H1 (cell line): Measurements from ENCODE around the gene FCRLA. TPM values are rescaled to one million over a fixed set of nuclear protein-coding genes. Genes with fewer than 3 reads are reported as not detected.
A peak's percentile ranks its signal among the peaks of the same experiment; 100 is the strongest.

Source experiments
- CHD2 ChIP-seq: IDR thresholded peaks from 2 replicates; pipeline ENCODE4 v1.6.1; 2012; ENCODE audit warnings: low read length, improper control_type of control experiment
- HDAC2 ChIP-seq, 2 experiments: fragments of 300-600 bp in 1 of 2; sonication (generic) in 1 of 2; IDR thresholded peaks; 2 replicates each; pipeline ENCODE4 v1.6.1; 2011 to 2012; ENCODE audit warnings: low read depth in 2 of 2, low read length in 2 of 2, mild to moderate bottlenecking in 2 of 2, moderate library complexity in 2 of 2, borderline replicate concordance in 1 of 2, inconsistent platforms in 1 of 2
- POLR2AphosphoS5 ChIP-seq: IDR thresholded peaks from 2 replicates; pipeline ENCODE4 v1.6.1; 2011; ENCODE audit warnings: low read depth, low read length
- SAP30 ChIP-seq: fragments of 300-600 bp; sonication (generic); IDR thresholded peaks from 2 replicates; pipeline ENCODE4 v1.7.1; 2012; ENCODE audit warnings: low read length, moderate library complexity, mild to moderate bottlenecking, inconsistent platforms; ENCODE audit not compliant: insufficient read depth, insufficient replicate concordance
- SIN3A ChIP-seq, 2 experiments: IDR thresholded peaks in 1 of 2; conservative IDR thresholded peaks in 1 of 2; 2 replicates each; pipeline ENCODE4 v1.6.1; 2011 to 2012; ENCODE audit warnings: low read length in 2 of 2, improper control_type of control experiment in 1 of 2, low read depth in 1 of 2, mild to moderate bottlenecking in 1 of 2
- polyA plus RNA-seq, 7 experiments: library from polyadenylated mRNA; depleted of rRNA in 3 of 7; stranded (reverse) in 5 of 7; unstranded in 2 of 7; fragments of >200 nt in 5 of 7; fragments of 200-250 nt in 2 of 7; gene quantifications; 1 replicate in 5 of 7; 2 replicates in 1 of 7; 4 replicates in 1 of 7; pipeline versions ENCODE4 v1.2.1 to v1.2.3, GENCODE V29; 2011 to 2013; ENCODE audit warnings: missing spikeins in 2 of 7, mixed read lengths in 2 of 7
- total RNA-seq: library from RNA; stranded (reverse); fragmentation: NEBNext Ultra II Directional; extraction: Animal tissue kit (Norgen Biotek cat#: 25700); gene quantifications from 2 replicates; pipeline ENCODE4 v1.2.1, GENCODE V29; 2021
- TF ChIP-seq, protein P1 (sequence below), 3 experiments: IDR thresholded peaks; 1 replicate in 2 of 3; 2 replicates in 1 of 3; pipeline versions ENCODE4 v1.5.1 to v1.6.1; 2011; ENCODE audit warnings: low read length in 3 of 3, mild to moderate bottlenecking in 3 of 3, inconsistent platforms in 2 of 3, low read depth in 1 of 3, moderate library complexity in 1 of 3; ENCODE audit not compliant: insufficient read depth in 1 of 3; ENCODE audit errors: control extremely low read depth in 1 of 3

FCRLA gene
- total and polyA plus RNA-seq, 2 of the 8 experiments (the other 6 are each of a cell fraction or from before 2014, with no cell fraction given): not detected

DNA sequence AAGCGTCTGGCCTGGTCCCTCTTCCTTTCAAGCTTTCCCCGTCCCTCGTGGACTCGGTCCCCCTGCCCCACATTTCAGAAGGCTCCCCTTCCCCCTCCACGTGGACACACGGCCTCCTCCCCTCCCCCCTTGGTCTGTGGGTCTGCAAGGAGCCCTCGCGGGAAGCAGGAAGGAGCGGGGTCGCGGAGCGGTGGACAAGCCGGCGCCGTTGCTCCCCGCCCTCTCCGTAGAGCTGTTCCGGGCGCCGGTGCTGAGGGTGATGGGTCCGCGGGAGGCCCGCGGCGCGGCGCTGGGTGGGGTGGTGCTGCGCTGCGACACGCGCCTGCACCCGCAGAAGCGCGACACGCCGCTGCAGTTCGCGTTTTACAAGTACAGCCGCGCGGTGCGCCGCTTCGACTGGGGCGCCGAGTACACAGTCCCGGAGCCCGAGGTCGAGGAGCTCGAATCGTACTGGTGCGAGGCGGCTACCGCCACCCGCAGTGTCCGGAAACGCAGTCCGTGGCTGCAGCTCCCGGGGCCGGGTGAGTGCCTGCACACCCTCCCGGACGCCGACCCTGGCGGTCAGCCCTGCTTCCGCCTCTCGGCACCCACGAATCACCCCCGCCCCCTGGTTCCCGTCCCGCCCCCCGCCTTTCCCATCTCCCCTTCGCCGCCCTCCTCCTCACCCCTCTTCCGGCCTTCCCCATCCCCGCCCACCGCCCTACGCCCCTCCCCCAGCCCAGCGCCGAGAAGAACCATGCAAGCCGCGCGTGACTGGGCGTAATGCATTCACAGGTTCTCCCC is 19.6 kb downstream of the FCRLA start (continued):
- TF ChIP-seq, protein P1, sequence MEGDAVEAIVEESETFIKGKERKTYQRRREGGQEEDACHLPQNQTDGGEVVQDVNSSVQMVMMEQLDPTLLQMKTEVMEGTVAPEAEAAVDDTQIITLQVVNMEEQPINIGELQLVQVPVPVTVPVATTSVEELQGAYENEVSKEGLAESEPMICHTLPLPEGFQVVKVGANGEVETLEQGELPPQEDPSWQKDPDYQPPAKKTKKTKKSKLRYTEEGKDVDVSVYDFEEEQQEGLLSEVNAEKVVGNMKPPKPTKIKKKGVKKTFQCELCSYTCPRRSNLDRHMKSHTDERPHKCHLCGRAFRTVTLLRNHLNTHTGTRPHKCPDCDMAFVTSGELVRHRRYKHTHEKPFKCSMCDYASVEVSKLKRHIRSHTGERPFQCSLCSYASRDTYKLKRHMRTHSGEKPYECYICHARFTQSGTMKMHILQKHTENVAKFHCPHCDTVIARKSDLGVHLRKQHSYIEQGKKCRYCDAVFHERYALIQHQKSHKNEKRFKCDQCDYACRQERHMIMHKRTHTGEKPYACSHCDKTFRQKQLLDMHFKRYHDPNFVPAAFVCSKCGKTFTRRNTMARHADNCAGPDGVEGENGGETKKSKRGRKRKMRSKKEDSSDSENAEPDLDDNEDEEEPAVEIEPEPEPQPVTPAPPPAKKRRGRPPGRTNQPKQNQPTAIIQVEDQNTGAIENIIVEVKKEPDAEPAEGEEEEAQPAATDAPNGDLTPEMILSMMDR (IDR thresholded peaks at IDR 0.05; ENCODE audit: control extremely low read depth in 1 of 3, insufficient read depth in 1 of 3, low read depth in 1 of 3, low read length in 3 of 3): no peak
- TF ChIP-seq POLR2AphosphoS5 (peak; percentile 10; the same call in 1 of the 2 replicates), SIN3A (conservative IDR thresholded peaks at IDR 0.05 in 1 of 2, IDR thresholded peaks at IDR 0.05 in 1 of 2; ENCODE audit: low read depth in 1 of 2, low read length in 2 of 2) (peak in 1 of 2 experiments; percentile 16; a peak in 2 of 4 replicates), HDAC2 (IDR thresholded peaks at IDR 0.05; ENCODE audit: borderline replicate concordance in 1 of 2, low read depth in 2 of 2, low read length in 2 of 2) (no peak; a peak in 1 of 4 replicates), SAP30 (peak; percentile 14), CHD2 (peak; percentile 51; the same call in 1 of the 2 replicates)
